Activated T-cell treated with anti-CD3 and anti-CD28 coated beads, Interleukin-2, amount 50 U/mL, for 4 hours (primary cell): ENCODE results near the gene CISH. TPM values are rescaled to one million over a fixed set of nuclear protein-coding genes. Genes with fewer than 3 reads are reported as not detected.

ENCODE experiments used
- ATAC-seq, 2 donors: fragments of 200-7000 bp; cut with Tn5 transposase; one replicate each; pipeline ENCODE4 v1.10.0; 2021
- DNase-seq: peaks from one replicate; pipeline ENCODE4 v3.0.0-alpha.2; 2020
- H3K27me3 Mint-ChIP-seq: one replicate; pipeline ENCODE4 v1.8.0; 2021; ENCODE audit warnings: low read depth, mixed read lengths
- H3K36me3 Mint-ChIP-seq: one replicate; pipeline ENCODE4 v1.8.0; 2022; ENCODE audit warnings: mixed read lengths; ENCODE audit not compliant: insufficient read depth
- H3K4me1 Mint-ChIP-seq: one replicate; pipeline ENCODE4 v1.8.0; 2021; ENCODE audit warnings: low read depth, mixed read lengths
- H3K4me3 Mint-ChIP-seq: one replicate; pipeline ENCODE4 v1.8.0; 2021; ENCODE audit warnings: mild to moderate bottlenecking, moderate library complexity, mixed read lengths
- H3K9me3 Mint-ChIP-seq: one replicate; pipeline ENCODE4 v1.8.0; 2021; ENCODE audit warnings: mixed read lengths
- total RNA-seq, 3 donors: library from RNA; stranded (reverse); gene quantifications; one replicate each; pipeline ENCODE4 v1.2.1, GENCODE V29; 2021

The CISH gene, protein sequence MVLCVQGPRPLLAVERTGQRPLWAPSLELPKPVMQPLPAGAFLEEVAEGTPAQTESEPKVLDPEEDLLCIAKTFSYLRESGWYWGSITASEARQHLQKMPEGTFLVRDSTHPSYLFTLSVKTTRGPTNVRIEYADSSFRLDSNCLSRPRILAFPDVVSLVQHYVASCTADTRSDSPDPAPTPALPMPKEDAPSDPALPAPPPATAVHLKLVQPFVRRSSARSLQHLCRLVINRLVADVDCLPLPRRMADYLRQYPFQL
- 100 to 1,000 TPM; 223 to 268 (median 229) TPM for total RNA-seq

DNA sequence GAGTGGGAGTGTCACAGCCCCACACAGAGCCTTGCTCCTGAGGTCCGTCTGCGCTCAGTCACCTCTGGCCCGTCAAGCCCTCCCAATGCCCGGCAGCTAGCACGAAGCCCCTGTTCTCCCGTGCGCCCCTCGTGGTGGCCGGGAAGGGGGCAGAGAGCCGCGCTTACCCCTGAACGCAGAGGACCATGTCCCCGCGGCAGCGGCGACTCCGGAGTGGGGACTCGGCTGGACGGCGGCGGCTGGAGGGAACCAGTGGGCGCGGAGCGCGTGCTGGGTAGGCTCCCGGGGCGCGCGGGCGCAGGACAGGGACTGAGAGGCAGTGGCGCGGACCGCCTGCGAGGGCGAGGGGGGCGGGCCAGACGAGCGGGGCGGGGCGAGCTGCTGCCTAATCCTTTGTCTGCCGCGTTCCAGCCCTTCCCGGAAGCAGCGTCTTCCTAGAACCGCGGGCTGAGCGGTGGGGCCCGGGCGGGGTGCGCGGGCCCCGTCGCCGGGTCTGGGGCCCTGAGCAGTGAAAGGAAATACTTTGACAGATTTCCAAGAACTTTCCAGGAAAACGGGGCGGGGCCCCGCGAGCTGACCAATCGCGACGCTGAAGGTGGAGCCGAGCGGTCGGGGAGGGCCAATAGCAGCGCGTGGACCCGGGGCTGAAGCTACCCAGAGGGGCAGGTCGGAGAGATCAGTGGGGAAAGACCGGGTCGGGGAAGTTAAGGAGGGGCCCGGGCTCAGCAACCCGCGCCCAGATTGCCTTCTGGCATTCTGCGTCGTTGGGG is at the start of gene CISH:
CISH (minus strand) TSS at position 311 of the 770 bp plus-strand sequence; CDS start at position 187, 124 bp downstream.
- Mint-ChIP-seq H3K27me3 (no peaks in the 10 kb centered on the region), H3K9me3 (no peaks in the 10 kb centered on the region), H3K4me1 (peaks cover 45% of the 10 kb centered on the region), H3K36me3 (peaks cover 45% of the 10 kb centered on the region), H3K4me3 (peak within 1 kb of the TSS; percentile 94)
- peak; percentile 98 for DNase-seq
- ATAC-seq = peak; percentile 73 to 74

DNA sequence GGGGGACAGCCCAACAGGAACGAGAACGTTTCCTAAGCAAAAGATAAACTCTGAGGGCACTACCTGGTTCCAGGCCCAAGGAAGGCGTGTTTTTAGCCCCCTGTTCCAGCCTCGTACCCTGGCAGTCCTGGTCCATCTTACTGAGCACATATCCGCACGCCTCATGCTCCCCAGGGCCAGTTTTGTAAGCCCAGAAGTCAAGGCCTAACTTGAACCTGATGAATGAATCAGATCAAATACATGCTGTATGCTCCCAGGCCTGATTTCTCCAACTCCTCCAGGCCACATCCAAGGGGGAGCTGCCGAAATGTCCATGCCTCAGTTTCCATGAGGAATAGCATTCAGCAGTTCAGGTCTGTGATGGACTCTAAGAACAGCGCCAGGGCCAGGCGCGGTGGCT is 48.8 kb upstream of the CISH start:
- H3K9me3 Mint-ChIP-seq = no peaks in the 10 kb centered on the region
- DNase-seq = no peak
- no peaks in the 10 kb centered on the region for H3K27me3 Mint-ChIP-seq
- H3K36me3 Mint-ChIP-seq = no peaks in the 10 kb centered on the region
- peaks cover 6% of the 10 kb centered on the region for H3K4me1 Mint-ChIP-seq
- no peak overlapping the region for H3K4me3 Mint-ChIP-seq
- ATAC-seq = no peak

DNA sequence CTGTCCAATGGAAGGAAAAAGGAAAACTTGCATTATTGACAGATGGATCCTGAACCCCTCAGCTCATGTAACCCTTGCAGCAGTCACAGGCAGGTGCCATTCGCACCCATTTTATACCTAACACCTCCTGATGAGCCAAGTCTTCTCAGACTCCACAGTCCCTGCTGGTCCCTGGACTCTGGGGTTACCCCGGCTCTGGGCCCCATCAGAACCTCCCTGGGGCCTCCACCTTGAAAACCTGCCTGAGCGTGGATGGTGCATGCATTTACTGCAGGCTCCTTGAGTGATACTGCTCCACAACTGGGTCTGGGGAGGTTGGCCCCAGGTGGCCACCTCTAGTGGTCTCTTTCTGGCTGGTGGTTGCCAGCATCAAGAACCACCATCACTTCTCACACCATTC is 47.3 kb upstream of the CISH start:
- Mint-ChIP-seq H3K9me3 (no peaks in the 10 kb centered on the region), H3K4me3 (no peak overlapping the region), H3K27me3 (no peaks in the 10 kb centered on the region), H3K36me3 (no peaks in the 10 kb centered on the region), H3K4me1 (peaks cover 12% of the 10 kb centered on the region)
- DNase-seq (no peak), ATAC-seq (no peak)

DNA sequence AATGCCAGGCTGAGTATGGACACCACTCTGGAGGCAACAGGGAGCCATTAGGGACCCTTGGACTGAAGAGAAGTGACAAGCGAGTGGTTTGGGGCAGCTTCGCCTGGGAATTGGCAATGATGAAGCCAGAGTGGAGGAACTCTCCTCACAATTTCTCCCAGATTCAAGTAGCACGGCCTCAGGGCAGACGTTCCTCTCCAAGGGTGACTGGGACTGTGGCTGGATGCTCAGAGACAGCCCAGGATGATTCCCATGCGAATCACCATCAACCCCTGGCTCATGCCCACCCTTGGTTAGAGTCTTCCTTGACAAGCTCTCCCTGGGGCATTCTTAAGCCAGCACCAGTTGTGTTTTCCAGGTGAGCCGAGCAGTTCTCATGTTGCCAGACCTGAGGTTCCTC is 46.8 kb upstream of the CISH start:
- no peaks in the 10 kb centered on the region for H3K27me3 Mint-ChIP-seq
- no peaks in the 10 kb centered on the region for H3K9me3 Mint-ChIP-seq
- ATAC-seq = no peak
- H3K36me3 Mint-ChIP-seq = no peaks in the 10 kb centered on the region
- peaks cover 14% of the 10 kb centered on the region for H3K4me1 Mint-ChIP-seq
- H3K4me3 Mint-ChIP-seq = no peak overlapping the region
- no peak for DNase-seq

DNA sequence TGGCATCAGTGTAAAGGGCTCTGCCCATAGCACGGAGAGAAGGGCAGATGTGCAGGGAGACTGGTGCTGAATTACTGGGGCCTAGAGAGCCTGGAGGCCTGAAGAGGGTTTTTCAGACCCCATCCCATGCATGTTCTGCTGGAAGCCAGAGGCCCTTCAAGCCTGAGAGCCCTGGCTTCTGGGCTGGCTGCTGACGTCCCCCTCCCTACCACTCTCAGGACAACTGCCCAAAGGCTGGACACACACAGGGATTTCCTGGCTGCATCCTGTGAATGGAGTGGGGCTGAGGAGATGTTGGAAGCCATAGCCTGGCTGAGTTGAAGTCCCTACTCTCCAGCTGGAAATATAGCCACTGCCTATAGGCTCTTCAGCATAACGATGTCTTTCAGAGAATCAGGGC is 46.2 kb upstream of the CISH start:
- DNase-seq = no peak
- Mint-ChIP-seq H3K27me3 (no peaks in the 10 kb centered on the region), H3K9me3 (no peaks in the 10 kb centered on the region), H3K4me1 (peaks cover 14% of the 10 kb centered on the region), H3K36me3 (no peaks in the 10 kb centered on the region), H3K4me3 (no peak overlapping the region)
- ATAC-seq = no peak

DNA sequence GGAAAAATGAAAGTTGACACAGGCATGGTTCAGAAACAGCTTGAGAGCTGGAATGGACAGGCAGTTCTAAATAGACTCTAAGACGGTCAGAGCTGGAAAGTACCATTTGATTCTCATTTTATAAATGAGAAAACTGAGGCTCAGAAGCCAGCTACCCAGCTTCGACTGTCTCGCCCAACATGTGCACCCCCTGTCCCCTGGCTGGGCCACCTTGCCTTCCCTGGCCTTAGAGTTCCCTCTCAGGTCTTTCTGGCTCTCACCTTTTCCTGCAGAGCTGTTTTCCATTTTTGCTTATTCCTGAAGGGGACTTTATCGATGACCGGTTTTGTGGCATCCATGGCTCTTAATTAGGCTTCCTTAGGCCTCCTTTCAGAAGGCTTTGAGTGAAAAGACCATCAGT is 45.8 kb upstream of the CISH start:
- DNase-seq = no peak
- no peaks in the 10 kb centered on the region for H3K27me3 Mint-ChIP-seq
- H3K36me3 Mint-ChIP-seq = no peaks in the 10 kb centered on the region

DNA sequence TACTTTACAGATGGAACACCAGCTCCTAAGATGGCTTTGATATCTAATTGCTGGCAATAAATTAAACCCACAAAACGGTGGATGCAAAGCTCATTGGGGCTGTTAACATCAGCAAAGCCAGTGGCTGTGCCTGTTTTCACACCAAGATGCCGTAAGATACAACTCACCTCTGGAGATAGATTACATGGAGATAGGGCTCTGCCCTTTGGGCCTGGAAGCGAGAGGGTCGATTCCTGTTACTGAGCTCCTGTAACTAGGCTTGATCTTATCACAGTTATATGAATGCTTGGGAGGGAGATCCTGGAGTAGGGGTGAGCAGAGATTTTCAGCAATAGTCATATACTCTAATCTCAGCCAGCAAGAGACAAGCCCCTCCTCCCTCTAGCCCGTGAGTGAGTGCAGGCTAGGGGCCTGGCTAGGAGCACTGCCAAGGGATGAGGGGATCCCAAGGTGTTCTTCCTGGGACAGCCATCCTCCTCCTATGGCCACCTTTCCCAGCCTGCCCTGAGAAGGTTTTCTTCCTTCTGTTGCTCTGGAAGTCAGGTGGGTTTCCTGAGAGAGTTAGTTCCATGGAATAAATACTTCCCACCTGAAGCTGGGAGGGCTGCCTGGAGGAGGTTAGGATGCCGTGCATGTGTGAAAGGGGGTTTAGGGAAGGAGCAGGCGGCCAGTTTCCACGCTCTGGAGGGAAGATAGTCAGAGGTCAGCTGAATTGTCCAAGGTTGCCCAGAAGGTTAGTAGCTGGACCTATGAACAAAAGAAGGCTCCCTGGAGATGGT is 45.0 kb upstream of the CISH start:
- Mint-ChIP-seq H3K9me3 (no peaks in the 10 kb centered on the region), H3K4me1 (peaks cover 14% of the 10 kb centered on the region), H3K4me3 (no peak overlapping the region), H3K27me3 (no peaks in the 10 kb centered on the region), H3K36me3 (no peaks in the 10 kb centered on the region)
- ATAC-seq (no peak), DNase-seq (no peak)

More for the DNA sequence above, 45.8 kb upstream of the CISH start:
- no peak overlapping the region for H3K4me3 Mint-ChIP-seq
- no peak for ATAC-seq
- no peaks in the 10 kb centered on the region for H3K9me3 Mint-ChIP-seq
- peaks cover 14% of the 10 kb centered on the region for H3K4me1 Mint-ChIP-seq

DNA sequence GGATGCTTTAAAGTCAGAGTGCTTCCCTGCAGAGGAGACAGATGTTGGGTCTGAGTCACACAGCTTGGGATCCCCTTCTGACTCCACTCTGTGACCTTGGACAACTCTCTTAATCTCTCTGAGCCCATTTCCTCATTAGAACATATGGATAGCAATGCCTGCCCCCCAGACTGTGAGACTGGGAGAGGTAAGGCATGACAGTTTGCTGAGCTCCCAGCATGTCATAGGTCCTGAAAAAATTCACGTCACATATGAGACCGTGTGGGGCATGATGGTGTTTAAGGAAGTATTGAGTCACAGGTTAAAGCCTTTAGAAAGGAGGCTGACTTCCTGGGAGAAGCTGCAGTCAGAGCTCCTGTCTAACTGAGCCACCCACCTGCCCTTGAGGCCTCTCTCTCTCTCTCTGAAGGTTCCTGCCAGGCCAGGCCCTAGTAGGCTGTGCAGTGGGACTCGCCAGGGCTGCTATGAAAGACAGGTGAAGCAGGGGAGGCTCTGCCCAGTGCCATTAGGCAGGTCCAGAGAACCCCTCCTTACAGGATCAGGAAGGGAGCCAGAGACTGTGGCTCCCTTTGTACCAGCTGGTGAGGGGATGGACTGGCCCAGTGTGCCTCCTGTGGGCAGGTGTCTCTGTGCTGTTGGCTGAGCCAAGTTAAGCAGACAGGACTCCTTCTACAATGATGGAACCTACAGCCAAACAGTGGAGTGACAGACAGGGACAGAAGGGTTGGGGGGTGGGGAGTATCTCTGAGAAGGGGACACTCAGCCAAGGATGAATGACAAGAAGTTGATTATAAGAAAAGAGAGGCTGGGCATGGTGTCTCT is 43.6 kb upstream of the CISH start:
- DNase-seq = peak; percentile 17
- Mint-ChIP-seq H3K27me3 (no peaks in the 10 kb centered on the region), H3K36me3 (peaks cover 2% of the 10 kb centered on the region), H3K4me1 (peaks cover 14% of the 10 kb centered on the region), H3K4me3 (no peak overlapping the region), H3K9me3 (no peaks in the 10 kb centered on the region)
- peak; percentile 59 to 76 for ATAC-seq

DNA sequence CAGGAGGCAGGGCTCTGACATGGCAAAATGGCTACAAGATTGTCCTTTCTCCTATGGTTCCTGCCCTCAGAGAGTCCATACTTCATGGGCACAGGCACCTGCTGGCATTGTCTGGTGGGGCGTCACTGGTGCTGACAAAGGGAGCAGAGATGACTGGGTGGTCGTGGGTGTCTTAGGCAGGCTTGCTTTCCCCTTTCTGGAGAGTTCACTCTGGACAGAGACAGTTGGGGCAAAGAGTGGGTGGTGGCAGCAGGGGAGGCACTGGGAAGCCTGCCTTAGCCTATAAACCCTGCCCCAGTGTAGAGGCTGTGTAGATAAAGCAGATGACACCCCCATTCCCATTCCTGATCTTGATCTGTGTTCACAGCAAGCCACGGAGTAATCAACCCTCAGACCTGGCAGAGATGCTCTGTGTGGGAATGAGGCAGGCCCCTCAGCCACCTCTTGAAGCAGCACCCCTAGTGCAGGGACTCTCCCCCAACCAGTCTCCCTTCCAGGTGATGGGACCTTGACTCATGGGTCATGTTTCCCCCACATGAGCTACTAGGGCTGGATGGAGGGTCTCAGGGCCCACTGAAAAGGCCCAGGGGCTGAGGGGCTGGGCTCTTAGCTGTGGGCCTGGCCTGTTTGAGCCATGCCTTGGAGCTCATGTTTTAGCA is 42.5 kb upstream of the CISH start:
- peaks cover 14% of the 10 kb centered on the region for H3K4me1 Mint-ChIP-seq

DNA sequence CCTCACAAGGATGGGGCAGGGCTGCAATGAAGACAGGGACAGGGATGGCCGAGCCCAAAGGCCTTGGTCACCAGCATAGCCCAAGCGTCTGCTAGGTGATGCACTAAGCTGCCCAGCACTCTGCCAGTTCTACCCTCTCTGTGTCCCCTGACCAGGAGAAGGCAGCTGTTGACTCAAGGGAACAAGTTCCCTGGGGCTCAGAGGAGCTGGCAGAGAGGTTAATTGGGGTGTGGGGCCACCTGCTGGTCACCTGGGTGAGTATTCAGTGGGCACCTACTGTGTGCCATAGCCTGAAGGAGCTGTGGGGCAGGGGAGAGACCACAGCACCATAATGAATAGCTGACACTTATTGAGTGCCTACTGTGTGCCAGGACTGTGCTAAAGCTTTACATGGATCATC is 41.1 kb upstream of the CISH start:
- no peaks in the 10 kb centered on the region for H3K9me3 Mint-ChIP-seq
- DNase-seq = peak; percentile 48

More for the DNA sequence above, 42.5 kb upstream of the CISH start:
- no peak overlapping the region for H3K4me3 Mint-ChIP-seq
- peaks cover 2% of the 10 kb centered on the region for H3K36me3 Mint-ChIP-seq
- ATAC-seq (no peak), DNase-seq (no peak)
- H3K9me3 Mint-ChIP-seq = no peaks in the 10 kb centered on the region
- no peaks in the 10 kb centered on the region for H3K27me3 Mint-ChIP-seq

DNA sequence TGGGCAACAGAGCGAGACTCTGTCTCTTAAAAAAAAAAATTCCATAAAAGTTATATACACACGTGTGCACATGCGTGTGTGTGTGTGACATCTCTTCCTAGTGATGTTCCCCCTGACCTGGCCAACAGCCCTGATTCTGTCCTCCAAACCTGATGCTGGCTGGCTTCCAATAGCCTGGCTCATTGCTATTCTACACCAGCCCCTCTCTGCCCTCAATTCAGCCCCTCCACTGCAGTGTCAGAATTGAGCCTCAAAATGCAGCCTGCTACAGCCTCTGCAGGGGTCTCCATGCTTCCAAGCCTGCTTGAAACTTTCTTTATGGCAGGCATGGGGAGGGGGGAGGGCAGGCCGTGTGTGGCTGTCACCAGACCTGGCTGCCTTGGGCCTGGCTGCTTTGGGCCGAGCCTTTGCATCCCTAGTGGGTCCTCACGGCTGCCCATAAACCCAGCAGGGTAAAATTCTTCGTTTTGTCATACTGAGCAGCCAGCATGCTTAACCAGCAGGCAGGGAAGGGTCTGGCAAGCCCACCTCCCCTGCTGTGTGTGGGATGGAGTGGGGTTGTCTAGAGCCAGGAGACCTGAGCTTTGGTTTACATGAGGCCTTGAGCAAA is 40.5 kb upstream of the CISH start:
- no peak overlapping the region for H3K4me3 Mint-ChIP-seq
- H3K27me3 Mint-ChIP-seq = no peaks in the 10 kb centered on the region
- no peaks in the 10 kb centered on the region for H3K9me3 Mint-ChIP-seq
- DNase-seq = no peak
- H3K4me1 Mint-ChIP-seq = peaks cover 14% of the 10 kb centered on the region
- H3K36me3 Mint-ChIP-seq = peaks cover 2% of the 10 kb centered on the region
- ATAC-seq = no peak

More for the DNA sequence above, 41.1 kb upstream of the CISH start:
- no peak overlapping the region for H3K4me3 Mint-ChIP-seq
- no peaks in the 10 kb centered on the region for H3K27me3 Mint-ChIP-seq
- peak in 1 of 2 donors; percentile 47 for ATAC-seq
- H3K36me3 Mint-ChIP-seq = peaks cover 2% of the 10 kb centered on the region
- H3K4me1 Mint-ChIP-seq = peaks cover 14% of the 10 kb centered on the region

DNA sequence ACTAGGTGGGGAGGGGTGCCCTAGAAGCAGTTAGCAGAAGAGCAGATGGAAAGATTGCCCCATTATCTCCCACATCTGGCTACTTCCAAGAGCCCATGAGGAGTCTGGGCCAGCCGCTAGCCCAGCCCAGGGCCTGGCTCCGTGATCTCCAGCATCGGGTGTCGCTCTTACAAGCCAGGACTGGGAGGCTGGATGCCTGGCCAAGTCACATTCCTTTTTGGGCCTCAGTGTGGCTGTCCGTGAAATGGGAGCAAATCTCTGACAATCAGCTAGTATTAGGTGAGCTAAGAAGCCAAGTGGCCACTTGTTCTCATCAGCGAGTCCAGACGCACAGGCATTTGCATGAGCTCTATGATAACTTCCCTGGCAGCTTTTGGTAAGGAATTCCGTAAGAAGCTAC is 39.9 kb upstream of the CISH start:
- Mint-ChIP-seq H3K27me3 (no peaks in the 10 kb centered on the region), H3K4me3 (no peak overlapping the region), H3K9me3 (no peaks in the 10 kb centered on the region), H3K4me1 (peaks cover 14% of the 10 kb centered on the region), H3K36me3 (peaks cover 2% of the 10 kb centered on the region)
- DNase-seq (no peak), ATAC-seq (no peak)

DNA sequence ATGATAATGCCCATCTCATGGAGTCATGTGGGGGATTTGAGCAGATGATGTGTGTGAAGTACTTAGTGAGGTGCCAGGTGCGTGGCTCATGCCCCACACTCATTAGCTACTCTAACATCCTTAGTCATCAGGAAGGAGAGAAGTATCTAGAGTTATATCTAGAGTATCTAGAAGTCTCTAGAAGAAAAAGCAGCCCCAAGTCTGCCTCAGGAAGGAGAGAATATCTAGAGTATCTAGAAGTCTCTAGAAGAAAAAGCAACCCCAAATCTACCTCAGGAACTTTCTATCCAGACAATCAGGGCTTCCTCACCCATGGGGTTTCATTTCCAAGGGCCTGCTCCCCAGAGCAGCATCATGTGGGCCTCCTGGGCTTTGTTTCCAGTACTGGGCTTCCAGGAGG is 38.4 kb upstream of the CISH start:
- DNase-seq (no peak), ATAC-seq (no peak)
- H3K27me3 Mint-ChIP-seq = no peaks in the 10 kb centered on the region
- peaks cover 2% of the 10 kb centered on the region for H3K36me3 Mint-ChIP-seq
- H3K4me3 Mint-ChIP-seq = no peak overlapping the region
- H3K9me3 Mint-ChIP-seq = no peaks in the 10 kb centered on the region
- H3K4me1 Mint-ChIP-seq = peaks cover 8% of the 10 kb centered on the region
